GM10248 (cell line): Measurements from ENCODE around the gene USP10.
A peak's percentile ranks its signal among the peaks of the same experiment; 100 is the strongest.
"Not testable (repeated sequence)": the region's sequence is repeated elsewhere in the genome, so short reads cannot be mapped to it uniquely, and the experiment has no call there.

Experiments
- CTCF ChIA-PET: fragments of 300-600 bp; sonication (Branson Sonifier 250); formaldehyde crosslinking; extraction: SDS; loops from one replicate; lab custom pipeline; 2021; ENCODE audit warnings: antibody characterized with exemption; lab: Yijun Ruan, JAX
- POLR2A ChIA-PET: fragments of 350-650 bp; sonication (Branson Sonifier 250); formaldehyde crosslinking; extraction: SDS; loops from one replicate; lab custom pipeline; 2020; ENCODE audit warnings: antibody characterized with exemption; lab: Yijun Ruan, JAX
- DNase-seq: peaks from one replicate; pipeline ENCODE4 v3.0.0; 2012; ENCODE audit errors: extremely low spot score
- CTCF ChIP-seq: IDR thresholded peaks from 2 replicates; pipeline ENCODE4 v1.5.1; 2012; ENCODE audit warnings: mild to moderate bottlenecking, low read depth; ENCODE audit errors: extremely low read depth, missing control alignments, control extremely low read depth

The USP10 gene

DNA sequence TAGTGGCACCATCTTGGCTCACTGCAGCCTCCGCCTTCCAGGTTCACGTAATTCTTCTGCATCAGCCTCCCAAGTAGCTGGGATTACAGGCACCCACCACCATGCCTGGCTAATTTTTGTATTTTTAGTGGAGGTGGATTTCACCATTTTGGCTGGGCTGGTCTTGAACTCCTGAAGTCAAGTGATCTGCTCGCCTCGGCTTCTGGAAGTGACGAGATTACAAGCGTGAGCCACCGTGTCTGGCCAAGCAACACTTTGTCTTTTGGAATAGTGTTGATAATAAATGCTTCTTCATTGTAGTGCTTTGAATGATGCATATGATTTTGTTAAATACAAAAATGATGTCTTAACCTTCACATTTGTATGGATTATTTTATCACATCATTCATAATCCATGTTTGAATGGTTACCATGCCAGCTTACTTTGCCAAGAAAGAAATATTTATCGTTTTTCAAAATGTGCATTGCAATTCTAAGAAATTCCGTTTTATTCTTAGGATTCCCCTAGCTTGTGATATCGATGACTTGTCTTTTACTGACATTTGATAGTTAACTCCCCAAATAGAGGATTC, 29.1 kb downstream of the USP10 start:
- ChIA-PET CTCF (interaction anchor here (1.1 to 2.6 kb wide), 9 partner anchors 10 to 222 kb away, joined by 3 to 35 read pairs (median 5); no protein-coding TSS in a partner anchor), POLR2A (interaction anchor here (1.0 kb wide), 1 partner anchor 25 kb away, joined by 3 read pairs; no protein-coding TSS in a partner anchor)
- DNase-seq, result no peak
- no peak for TF ChIP-seq CTCF

DNA sequence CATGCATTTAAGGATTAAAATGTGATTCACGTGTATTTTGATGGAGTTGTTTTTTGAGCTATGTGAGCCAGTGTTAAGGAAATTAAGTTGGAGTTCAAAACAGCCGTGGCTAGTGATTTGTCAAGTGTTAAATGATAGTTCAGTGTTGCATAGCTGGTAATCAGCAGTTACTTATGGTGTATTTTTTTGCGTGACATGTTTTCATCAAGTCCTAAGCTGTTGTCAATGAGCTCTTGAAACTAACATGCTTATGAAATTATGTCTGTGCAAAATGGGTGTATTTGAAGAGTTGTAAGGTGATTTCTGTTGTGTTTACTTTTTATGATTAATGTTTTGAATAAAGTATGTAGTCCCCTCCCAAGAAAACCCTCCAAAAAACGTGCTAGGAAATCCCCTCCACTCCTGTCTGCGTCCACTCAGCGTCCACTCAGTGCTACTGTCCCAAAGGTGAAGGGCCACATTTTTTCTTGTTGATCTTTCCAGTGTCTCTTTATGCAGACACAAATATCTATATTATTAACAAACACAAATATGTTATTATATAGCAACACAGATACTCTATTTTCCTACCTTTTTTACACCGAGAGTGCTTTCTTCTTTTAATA, 30.0 kb downstream of the USP10 start:
- DNase-seq, result no peak
- ChIA-PET POLR2A (interaction anchor here (1.0 kb wide), 1 partner anchor 24 kb away, joined by 3 read pairs; no protein-coding TSS in a partner anchor), CTCF (interaction anchor here (0.7 to 2.6 kb wide), 13 partner anchors 9 to 223 kb away, joined by 3 to 35 read pairs (median 4); no protein-coding TSS in a partner anchor)
- TF ChIP-seq CTCF, result no peak

DNA sequence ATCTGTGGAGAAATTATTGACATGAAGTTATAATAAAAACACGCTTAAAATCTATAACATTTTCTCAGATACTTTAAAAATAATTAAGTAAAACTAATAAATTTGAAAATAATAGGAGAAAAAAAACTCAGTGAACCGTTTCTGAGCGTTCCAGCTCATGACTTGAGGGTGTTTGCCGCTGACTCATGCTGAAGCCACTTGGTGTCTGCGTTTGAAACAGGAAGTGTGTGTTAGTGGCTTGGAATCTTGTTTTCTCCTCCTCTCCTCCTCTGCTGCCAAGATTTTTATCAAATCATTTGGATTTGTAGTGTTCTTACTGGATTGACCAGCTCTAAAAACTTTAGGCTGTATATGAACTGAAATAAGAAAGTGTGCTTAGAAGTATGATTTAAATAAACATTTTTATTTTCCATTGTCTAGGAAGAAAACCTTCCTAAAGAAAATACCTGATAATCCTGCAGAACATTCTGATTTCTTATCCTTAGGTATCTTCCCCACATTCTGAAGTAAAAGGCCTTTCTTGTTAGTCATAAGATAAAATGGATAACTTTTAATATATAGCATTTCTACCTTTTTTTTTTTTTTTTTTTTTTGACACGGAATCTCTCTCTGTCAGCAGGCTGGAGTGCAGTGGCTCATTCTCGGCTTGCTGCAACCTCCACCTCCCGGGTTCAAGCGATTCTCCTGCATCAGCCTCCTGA, 30.8 kb downstream of the USP10 start:
- DNase-seq, result peak; percentile 59
- ChIA-PET POLR2A (interaction anchor here (0.7 kb wide), 1 partner anchor 762 kb away, joined by 8 read pairs; no protein-coding TSS in a partner anchor), CTCF (interaction anchor here (1.0 to 2.6 kb wide), 8 partner anchors 8 to 224 kb away, joined by 3 to 35 read pairs (median 4); no protein-coding TSS in a partner anchor)
- no peak for TF ChIP-seq CTCF

DNA sequence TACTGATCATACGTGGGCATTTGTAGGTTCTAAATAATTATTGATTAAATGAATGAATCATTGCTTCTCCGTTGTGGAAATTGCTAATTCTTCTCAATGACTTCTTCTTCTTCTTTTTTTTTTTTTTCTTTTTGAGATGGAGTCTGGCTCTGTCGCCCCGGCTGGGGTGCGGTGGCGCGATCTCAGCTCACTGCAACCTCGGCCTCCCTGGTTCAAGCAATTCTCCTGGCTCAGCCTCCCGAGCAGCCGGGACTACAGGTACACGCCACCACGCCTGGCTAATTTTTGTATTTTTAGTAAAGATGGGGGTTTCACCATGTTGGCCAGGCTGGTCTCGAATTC, 32.5 kb downstream of the USP10 start:
- CTCF ChIA-PET, result interaction anchor here (1.1 to 13.9 kb wide), 6 partner anchors 10 to 239 kb away, joined by 3 to 202 read pairs (median 5); no protein-coding TSS in a partner anchor
- DNase-seq, POLR2A ChIA-PET: not testable (repeated sequence)

DNA sequence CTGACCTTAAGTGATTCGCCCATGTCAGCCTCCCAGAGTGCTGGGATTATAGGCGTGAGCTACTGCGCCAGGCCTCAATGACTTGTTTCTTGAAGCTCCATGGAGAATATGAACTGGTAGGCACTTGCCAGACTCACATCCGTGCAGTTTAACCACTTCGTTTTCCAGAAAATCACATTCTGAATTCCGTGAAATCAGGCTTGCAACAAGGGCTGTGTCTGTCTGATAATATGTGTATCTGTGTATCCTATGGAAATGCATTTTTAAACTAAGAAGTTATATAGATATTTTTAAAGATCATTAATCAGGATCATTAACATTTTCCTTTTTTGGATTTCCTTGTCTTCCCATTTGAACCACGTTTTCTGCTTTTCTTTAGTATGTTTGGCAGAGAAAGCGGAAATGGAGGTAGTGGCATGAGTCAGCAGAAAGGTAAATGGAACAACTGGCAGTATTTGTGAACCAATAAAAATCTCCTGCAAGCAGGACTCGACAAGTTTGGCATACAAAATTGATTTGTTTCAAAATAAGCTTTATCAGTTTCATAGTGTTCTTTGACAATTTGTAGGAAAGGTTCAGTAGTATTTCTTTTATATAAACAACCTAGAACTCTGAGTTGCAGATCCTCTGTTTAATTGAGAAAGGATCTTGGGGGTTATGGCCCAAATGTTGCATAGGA, 33.0 kb downstream of the USP10 start:
- DNase-seq, result no peak
- no peak for TF ChIP-seq CTCF
- ChIA-PET POLR2A (no interaction called here), CTCF (interaction anchor here (1.1 to 13.9 kb wide), 5 partner anchors 11 to 238 kb away, joined by 3 to 202 read pairs (median 5); no protein-coding TSS in a partner anchor)

GRCh38 chr16:84735849-84736586, 36.2 kb downstream of the USP10 start:
- CTCF ChIA-PET, result interaction anchor here (0.9 to 13.9 kb wide), 6 partner anchors 11 to 139 kb away, joined by 3 to 202 read pairs (median 6); no protein-coding TSS in a partner anchor
- no peak for DNase-seq
- TF ChIP-seq CTCF, result no peak
- POLR2A ChIA-PET, result no interaction called here
